Kidney tubule cell (primary cell): ENCODE data around the gene EML6.

Experiments
- DNase-seq: peaks from one replicate; pipeline ENCODE4 v3.0.0-alpha.2; 2018; ENCODE audit warnings: low spot score

EML6 gene

GRCh38 chr2:54946220-54946805 lies 222.9 kb downstream of the EML6 start:
- no peak for DNase-seq

- no peak for DNase-seq
Measured at GRCh38 chr2:54947136-54947535, 223.7 kb downstream of the EML6 start.

GRCh38 chr2:54947646-54948045 lies 224.2 kb downstream of the EML6 start:
- DNase-seq = no peak

GRCh38 chr2:54948120-54948519 lies 224.7 kb downstream of the EML6 start:
- no peak for DNase-seq

- DNase-seq = no peak
Measured at GRCh38 chr2:54949431-54949830, 226.0 kb downstream of the EML6 start.

- DNase-seq = no peak
Measured at GRCh38 chr2:54950811-54951210, 227.3 kb downstream of the EML6 start.

GRCh38 chr2:54952425-54952824 lies 229.0 kb downstream of the EML6 start:
- no peak for DNase-seq

- no peak for DNase-seq
Measured at GRCh38 chr2:54952978-54953456, 229.6 kb downstream of the EML6 start.

GRCh38 chr2:54954158-54954557 lies 230.7 kb downstream of the EML6 start:
- DNase-seq = no peak

- no peak for DNase-seq
Measured at GRCh38 chr2:54954705-54955357, 231.4 kb downstream of the EML6 start.

- peak; percentile 34 for DNase-seq
Measured at GRCh38 chr2:54955358-54956110, 232.1 kb downstream of the EML6 start.

- DNase-seq = peak; percentile 27
Measured at GRCh38 chr2:54956111-54956627, 232.7 kb downstream of the EML6 start.

GRCh38 chr2:54957321-54957999 lies 234.0 kb downstream of the EML6 start:
- DNase-seq = no peak

- no peak for DNase-seq
Measured at GRCh38 chr2:54958717-54959371, 235.4 kb downstream of the EML6 start.

- DNase-seq = no peak
Measured at GRCh38 chr2:54960164-54960563, 236.7 kb downstream of the EML6 start.

- no peak for DNase-seq
Measured at GRCh38 chr2:54962511-54962910, 239.0 kb downstream of the EML6 start.

GRCh38 chr2:54962935-54963440 lies 239.5 kb downstream of the EML6 start:
- DNase-seq = no peak

GRCh38 chr2:54963476-54963875 lies 240.0 kb downstream of the EML6 start:
- DNase-seq = no peak

- peak; percentile 48 for DNase-seq
Measured at GRCh38 chr2:54964271-54964670, 240.8 kb downstream of the EML6 start.

- no peak for DNase-seq
Measured at GRCh38 chr2:54964816-54965215, 241.4 kb downstream of the EML6 start.

GRCh38 chr2:54965425-54965824 lies 242.0 kb downstream of the EML6 start:
- DNase-seq = no peak
